ENCODE data around the gene RNF43.

- no peak for TF ChIP-seq POLR2A (IDR thresholded peaks at IDR 0.05)
- no peak for TF ChIP-seq CTCF (IDR thresholded peaks at IDR 0.05)
Observed at GRCh38 chr17:58383892-58384462, 33.4 kb downstream of the RNF43 start.
